Right hindlimb (tissue), 1 donor: Measurements from ENCODE around the gene LARP1.
"Not testable (repeated sequence)": the region's sequence is repeated elsewhere in the genome, so short reads cannot be mapped to it uniquely, and the experiment has no call there.

Source experiments
- DNase-seq: peaks from one replicate; pipeline ENCODE4 v3.0.0-alpha.2; 2018

The LARP1 gene

DNA sequence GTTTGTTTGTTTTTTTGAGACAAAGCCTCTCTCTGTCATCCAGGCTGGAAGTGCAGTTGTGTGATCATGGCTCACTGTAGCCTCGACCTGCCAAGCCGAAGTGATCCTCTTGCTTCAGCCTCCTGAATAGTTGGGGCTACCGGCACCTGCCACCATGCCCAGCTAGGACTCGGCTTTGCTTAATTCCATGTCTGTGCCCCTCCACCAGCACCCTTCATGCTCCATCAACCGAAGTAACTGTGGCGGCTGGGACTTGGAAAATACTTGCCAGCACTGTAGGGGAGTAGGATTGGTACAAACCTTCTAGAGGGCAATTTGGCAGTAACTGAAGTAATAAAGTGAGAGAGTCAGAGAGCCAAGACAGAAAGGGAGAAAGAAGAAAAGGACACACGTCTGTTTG lies 76.3 kb downstream of the LARP1 start:
- no peak for DNase-seq

DNA sequence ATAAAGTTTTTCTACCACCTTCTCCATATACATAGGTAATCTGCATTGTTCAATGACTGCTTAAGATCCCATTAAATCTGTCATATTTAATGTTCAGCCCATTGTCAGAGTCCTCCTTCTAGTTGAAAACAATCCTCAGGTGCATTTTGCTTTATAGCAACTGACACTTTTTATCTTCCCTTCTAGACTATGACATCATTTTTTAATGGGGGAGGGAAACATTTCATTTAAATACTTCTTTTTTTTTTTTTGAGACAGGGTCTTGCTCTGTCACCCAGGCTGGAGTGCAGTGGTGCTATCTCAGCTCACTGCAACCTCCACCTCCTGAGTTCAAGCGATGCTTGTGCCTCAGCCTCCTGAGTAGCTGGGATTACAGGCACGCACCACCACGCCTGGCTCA lies 77.6 kb downstream of the LARP1 start:
- DNase-seq, result not testable (repeated sequence)

DNA sequence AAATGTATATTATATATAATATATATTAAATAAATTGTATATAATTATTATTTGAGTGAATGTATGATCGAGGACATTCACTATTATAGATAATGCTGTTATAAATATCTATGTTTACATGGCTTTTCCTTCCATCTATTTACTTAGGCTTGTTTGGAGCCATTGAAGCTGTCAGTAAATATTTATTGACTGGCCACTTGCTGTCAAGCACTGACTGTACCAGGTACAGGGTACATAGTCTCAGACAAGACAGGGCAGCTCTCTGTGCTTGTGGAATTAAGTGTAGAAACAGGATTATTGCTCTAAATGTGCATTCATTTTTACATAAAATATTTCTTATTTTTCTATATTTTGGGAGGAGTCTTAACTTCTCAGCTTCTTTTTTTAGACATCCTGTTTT lies 78.9 kb downstream of the LARP1 start:
- DNase-seq, result no peak

DNA sequence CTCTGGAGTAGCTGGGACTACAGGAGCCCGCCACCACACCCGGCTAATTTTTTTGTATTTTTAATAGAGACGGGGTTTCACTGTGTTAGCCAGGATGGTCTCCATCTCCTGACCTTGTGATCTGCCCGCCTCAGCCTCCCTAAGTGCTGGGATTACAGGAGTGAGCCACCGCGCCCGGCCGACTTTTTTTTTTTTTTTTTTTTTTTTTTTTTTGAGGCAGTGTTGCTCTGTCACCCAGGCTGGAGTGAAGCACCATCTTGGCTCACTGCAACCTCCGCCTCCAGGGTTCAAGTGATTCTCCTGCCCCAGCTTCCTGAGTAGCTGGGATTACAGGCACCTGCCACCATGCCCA lies 80.5 kb downstream of the LARP1 start:
- DNase-seq, result not testable (repeated sequence)

DNA sequence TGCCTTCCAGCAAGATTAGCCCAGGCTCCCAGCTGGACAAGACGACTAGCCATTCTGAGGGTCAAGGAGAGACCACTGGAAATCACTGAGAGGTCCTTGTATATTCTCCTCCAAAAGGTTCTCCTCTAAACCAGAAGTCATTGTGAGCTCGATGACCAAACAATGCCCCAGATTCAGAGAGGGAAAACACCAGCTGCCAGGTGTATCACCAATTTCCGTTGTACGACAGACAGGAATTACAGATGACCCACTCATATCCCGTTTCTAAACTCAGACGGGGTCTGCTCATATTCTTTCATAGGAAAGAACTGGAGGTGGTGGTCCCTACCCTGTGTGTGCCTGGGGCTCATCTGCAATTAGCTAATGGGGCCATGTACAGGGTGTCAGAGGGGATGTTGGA lies 81.0 kb downstream of the LARP1 start:
- no peak for DNase-seq

DNA sequence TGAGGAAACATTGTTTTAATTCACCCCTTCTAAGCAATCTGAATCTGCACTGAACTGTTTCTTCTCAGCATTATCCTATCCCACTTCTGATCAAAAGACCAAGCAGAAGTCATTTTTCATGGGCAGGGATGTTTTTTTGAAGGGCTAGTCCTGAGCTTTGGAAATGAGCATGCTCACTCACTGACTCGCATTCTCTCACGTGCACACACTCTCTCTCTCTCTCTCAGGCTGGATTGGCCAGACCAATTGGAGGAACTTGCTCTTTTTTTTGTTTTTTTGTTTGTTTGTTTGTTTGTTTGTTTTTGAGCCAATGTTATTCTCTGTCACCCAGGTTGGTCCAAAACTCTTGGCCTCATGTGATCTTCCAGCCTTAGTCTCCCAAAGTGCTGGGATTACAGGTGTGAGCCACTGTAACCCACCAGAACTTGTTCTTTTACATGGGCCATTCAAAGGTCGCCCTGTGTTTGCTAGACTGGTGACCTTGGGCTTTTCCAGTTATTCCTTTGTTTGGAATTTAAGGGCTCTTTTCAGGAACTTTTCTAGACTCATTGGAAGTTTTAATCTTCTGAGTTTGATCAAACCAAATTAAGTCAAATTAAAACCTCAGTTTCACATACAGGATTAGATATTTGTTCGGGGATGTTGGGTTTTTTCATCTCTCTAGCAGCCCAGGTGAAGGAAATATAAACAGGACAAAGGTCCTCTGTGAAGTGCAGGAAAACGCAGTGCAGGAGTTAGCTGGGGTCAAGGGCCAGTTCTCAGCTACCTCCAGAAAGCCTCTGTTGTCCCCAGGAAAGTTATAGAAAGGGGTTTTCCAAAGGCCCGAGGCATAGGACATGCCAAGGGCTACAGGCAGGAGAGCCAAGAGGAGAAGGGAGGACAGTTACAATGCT lies 82.1 kb downstream of the LARP1 start:
- DNase-seq, result no peak

DNA sequence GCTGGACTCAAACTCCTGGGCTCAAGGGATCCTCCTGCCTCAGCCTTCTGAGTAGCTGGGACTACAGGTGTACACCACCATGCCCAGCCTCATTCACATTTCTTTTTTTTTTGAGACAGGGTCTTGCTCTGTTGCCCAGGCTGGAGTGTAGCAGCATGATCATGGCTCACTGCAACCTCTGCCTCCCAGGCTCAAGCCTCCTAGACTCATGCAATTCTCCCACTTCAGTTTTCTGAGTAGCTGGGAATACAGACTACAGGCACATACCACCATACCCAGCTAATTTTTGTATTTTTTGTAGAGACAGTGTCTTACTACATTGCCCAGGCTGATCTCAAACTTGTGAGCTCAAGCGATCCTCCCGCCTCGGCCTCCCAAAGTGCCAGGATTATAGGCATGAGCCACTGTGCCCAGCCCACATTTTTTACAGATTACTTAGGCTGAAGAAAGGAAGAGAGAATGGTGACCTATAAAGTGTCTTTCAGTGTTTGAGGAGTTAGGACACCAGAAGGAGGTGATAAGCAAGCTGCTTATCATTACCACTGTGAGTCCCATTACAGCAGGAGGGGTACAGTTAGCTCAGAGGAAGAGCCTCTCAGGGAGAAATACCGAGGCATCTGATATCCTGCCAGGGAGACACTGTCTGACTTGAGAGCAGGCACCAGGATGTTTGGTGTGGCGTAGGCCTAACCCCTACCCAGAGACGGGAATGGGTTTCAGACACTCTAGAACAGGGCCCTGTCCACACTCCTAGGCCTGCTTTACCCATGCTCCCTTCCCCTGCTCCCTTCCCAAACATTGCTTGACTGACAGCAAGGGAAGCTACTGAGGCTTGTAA lies 85.5 kb downstream of the LARP1 start:
- no peak for DNase-seq

DNA sequence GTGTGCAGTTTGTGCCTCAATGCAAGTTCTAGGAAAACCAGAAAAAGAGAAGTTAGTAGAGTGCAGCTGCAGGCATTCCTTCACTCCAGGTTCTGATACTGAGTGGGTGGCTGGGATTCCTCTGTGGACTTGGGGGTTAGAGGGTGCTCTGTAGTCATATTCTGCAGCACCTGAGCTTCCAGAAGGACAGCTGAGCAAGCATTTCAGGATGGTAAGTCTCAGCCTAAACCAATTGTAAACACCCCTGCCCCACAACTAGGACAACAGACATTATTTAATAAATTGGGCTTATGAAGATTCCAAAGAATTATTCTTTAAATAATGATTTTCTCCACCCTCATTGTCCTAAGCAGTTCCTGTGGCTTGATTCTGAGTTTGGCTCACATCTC lies 86.1 kb downstream of the LARP1 start:
- DNase-seq, result no peak

DNA sequence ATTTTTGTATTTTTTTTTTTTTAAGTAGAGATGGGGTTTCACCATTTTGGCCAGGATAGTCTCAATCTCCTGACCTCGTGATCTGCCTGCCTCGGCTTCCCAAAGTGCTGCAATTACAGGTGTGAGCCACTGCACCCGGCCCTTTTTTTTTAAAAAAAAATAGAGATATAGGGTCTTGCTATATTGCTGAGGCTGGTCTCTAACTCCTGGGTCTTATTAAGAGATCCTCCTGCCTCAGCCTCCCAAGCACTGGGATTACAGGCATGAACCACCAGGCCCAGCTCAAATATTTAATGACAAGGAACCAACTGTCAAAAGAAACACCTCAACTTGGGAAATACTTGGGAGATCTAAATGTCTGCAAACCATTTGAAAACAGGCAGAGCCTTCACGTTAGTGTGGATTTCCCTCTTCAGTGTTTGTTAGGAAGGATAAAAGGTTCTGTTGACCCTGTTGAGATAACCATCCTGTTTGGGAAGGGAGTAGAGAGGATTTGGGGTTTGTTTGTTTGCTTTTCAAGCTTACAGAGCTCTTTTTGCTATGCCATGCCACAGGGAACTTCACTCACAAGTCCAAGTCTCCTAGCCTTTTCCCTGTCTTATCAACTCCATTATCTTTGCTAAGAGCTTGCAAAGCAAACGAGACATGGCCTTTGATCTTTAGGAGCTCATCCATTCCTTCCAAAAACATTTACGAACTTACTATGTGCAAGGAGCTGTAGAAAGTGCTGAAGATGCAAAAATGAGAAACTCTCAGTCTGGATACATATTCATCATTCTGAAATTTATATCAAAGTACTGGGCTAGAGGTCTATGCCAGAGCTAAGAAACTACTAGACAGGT lies 87.7 kb downstream of the LARP1 start:
- DNase-seq, result no peak

DNA sequence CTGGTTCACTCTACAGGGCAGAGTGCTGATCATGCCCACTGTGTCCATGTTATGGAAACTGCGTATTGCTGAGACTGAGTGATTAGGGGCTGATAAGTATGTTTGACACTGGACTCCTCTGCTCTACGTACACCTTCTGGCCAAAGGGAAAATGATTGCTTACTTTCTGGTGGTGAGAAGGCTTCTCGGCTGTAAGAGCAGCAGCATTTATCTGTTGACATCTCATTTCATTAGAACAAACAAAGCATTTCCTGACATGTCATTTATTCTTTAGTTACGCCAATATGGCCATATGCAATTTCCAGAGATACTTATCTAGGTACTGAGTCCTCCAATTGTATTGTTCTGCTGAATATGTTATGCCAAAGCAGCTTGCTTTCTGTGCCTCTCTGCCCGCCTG lies 89.6 kb downstream of the LARP1 start:
- no peak for DNase-seq

DNA sequence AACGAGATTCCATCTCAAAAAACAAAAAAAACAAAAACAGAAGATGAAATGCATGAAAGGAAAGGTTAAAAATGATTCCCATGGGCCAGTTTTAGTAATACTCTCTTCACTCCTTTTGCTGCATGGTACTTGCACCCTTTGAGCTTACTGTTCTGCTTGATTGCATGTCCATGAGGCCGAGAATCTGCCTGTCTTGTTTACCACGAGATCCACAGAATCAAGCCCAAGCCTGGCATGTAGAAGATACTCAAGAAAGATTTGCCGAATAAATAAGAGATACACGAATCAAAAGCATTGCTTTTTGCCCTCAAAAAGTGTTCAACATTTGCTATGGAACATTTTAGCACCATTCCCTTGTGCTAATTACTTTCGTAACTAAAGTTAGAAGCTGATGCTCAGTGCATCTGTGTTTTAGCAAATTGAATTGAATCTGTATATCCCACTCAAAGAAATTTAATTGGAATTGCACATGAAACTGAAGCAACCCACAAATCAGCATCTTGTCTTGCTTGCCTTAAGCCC lies 94.1 kb downstream of the LARP1 start:
- DNase-seq, result no peak

DNA sequence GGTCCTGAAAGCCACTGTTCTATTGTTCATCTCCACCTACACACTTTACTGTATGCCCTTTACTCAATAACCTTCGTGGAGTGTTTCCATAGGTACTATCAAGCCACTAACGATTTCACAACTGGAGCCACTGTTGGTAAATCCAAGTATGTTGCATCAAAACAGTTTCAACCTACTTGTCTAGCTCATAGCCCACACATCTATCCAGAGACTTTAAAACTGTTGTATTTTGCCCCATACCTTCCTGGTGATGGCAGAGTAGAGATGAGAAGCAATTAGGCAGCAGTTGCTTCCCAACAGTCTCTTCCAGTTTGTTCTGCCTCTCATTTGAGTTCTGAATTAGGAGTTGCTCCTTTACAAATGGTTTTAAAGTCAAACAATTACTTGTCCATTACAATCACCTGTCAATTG lies 94.6 kb downstream of the LARP1 start:
- no peak for DNase-seq

DNA sequence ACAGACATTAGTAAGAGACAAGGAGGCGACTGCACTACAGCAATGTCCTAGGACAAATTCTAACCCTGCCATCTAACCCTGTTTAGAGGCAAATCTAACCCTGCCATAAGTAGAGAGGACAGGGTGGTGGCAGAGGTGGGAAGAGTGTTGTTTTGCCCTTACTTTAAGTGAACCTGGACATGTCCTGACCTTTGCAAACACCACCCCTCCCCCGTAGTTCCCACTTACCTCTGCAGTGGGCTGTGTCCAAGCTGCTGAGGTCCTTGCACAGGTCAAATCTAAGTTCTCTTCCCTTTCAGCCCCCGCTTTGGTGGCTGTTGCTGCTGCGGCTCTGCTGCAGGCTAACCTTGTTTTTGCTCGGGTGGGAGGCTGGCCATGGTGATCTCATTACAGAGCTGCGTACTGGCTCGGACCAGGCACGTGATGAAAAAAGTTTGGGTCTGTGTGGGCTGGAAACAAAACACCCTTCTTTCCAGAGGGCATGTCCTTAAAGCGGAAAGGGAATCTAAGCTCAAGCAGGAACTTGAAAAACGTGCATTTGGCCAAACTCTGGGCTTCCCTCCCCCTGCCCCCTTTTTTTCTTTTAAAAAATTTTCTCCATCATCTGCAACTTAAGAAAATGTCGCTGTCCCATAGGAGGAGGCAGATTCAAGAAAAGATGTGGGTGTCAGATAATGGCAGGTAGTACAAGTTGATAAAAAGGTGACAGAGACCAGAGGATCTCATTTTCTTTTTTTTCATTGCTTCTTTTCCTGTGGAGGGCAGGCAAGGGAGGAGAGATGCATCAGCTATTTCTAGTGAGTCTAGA lies 95.3 kb downstream of the LARP1 start, which contains the start of gene FAXDC2:
Gene FAXDC2 (minus strand): TSS at position 349 of the 808 bp plus-strand sequence. CDS start 12,425 bp downstream, outside the sequence.
- peak; percentile 90 for DNase-seq

DNA sequence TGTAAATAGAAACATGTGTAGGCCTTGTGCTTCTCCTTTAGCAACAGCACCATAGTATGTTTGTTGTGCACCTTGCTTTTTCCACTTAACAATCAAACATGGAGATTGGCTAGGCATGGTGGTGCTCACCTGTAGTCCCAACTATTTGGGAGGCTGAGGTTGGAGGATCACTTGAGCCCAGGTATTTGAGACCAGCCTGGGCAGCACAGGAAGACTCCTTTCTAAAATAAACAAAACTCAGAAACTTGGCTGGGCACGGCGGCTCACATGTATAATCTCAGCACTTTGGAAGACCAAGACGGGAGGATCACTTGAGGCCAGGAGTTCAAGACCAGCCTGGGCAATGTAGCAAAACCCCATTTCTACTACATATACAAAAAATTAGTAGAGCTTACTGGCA lies 96.2 kb downstream of the LARP1 start:
- no peak for DNase-seq

DNA sequence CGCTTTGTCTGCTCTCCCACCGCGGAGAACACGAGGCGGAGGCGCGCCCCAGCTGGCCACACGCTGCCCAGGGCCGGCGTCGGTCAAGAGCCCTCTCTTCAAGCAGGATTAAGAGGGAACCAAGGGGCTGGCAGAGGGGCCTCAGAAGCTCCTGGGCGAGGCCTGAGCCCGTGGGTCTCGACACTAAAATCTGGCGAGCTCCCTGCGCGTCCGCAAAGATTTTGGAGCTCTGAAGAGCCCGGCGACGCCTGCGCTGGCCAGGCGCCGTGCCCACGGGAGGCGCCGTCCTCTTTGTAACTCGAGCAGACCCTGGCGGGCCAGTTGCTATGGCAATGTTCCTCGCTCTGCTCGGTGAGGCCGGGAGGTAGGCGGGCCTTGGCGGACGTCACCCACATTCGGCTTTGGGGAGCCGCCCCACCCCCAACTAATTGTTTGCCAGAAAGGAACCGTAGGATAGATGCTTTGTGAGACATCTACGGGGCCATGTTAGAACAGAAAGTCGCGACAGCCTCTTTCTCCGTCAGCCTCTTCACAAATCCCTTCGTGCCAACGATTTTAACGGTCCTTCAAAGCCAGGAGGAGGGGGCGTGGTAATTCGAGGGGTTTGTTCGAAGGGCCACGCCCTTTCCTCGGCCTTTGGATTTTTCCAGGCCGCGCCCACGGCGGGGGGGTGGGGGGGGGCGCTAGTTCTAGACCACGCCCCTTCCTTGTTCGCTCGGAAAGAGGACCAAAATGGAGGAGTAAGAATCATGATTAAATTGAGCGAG lies 102.5 kb downstream of the LARP1 start:
- DNase-seq, result peak; percentile 98

DNA sequence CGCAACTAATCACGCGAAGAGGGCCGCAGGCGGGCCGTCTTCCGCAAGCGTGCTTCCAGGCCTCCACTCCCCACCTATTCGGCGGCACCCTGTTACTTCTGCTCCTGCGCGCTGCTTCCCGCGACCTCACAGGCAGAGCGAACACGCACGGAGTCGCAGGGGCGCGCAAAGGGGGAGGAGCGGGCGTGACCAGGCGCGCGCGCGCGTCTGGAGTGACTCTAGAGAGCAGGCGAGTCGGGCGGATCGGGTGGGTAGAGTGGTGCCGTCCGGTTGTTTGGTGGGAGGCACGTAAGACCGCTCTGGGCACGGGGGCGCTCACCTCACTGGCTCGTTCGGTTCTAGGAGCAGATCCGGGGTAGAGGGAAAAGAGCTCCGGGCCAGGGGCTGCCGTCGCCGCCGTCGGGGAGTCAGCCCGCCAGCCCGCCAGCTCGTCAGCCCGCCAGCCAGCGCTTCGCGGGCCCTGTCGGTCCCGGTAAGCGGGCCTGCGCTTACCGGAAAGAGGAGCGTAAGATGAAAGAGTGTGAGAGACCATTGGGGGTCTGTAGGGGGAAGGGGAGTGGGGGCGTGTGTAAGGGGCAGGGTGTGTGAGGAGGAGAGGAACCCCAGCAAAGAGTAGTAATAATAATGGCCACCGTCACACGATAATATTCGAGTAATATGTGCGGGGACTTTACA lies 103.3 kb downstream of the LARP1 start, which contains the start of gene CNOT8:
Gene CNOT8 (plus strand): TSS at position 331 of the 675 bp plus-strand sequence. CDS start 4,652 bp downstream, outside the sequence.
- peak; percentile 98 for DNase-seq

DNA sequence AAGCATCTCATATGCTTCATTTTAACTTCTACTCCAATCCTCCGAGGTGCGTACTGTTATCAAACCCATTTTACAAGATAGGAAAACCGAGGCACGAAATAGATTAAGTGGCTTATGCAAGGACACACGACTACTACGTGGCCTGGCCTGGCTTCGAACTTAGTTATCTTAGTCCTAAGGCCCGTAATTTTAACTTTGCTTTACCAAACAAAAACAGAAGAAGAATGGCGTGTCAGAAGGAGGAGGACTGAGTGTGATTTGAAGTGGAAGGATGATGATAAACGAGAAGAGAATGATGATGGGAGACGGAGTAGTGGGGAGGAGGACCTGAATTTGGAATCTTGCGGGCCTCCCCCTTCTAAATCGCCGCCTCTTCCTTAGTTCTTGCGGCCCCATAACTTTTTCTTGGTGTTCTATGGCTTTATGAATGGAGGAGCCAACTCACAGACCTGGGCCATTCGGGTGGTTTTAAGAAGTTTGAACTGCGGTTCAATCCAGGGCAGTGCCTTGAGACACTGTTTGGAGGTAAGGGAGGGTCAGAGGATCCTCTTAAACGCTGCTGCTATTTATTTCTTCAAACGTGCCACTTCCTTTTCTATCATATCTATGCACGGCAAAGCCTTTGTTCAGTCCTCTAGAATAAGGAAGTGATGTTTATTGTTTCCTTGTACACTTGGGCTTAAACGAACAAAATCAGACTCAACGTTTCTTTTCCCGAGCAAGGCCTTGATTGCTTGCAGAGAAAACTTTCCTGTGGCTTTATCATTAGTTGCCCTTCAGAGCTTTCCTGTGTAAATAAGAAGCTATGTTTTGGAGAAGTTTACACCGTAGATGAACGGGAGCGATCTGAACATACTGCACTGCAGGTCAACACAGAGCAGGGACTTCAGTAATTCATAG lies 104.0 kb downstream of the LARP1 start:
- DNase-seq, result no peak

DNA sequence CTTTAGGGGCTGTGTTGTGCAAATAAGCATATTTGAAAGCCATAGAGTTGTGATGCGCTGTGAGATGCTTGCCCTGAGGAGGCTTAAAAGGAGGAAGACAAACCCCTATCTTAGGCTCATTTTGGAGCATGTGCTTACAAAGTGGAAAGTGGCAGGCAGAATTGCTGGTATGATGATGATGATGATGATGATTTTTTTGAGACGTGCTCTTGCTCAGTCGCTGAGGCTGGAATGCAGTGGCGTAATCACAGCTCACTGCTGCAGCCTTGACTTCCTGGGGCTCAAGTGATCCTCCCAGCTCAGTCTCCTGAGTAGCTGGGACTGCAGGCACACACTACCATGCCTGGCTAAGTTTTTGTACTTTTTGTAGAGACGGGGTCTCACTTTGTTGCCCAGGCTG lies 104.9 kb downstream of the LARP1 start:
- no peak for DNase-seq

DNA sequence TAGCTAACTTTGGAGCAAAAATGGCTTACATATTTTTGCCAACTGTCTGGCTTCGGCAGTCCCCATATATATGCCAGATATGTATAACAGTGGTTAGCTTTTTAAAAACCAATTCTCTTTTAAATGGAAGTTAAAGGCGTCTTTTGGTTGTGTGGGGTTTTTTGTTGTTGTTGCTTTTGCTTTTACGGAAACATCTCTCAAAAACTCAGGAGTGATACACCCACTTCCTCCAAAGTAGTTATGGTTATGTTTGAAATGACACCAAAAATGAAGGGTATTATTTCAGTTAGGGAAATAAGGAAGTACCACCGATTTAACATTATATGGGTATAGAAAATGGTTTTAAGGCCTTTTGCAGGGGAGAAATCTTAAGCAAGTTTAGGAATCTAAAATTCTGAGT lies 105.6 kb downstream of the LARP1 start:
- DNase-seq, result no peak
